ENCODE results near the gene CCDC6.

Gene CCDC6

GRCh38 chr10:59812519-59813122 lies 93.7 kb downstream of the CCDC6 start:
- no peak for TF ChIP-seq CTCF (IDR thresholded peaks at IDR 0.05; ENCODE audit: control insufficient read depth, insufficient read depth, low read depth, low read length, missing control alignments)
- H3K4me3 ChIP-seq (ENCODE audit: control insufficient read depth, low read depth, low read length) = no peak overlapping the region
- DNase-seq (ENCODE audit: low read depth) = no peak

- no peak for TF ChIP-seq CTCF (IDR thresholded peaks at IDR 0.05; ENCODE audit: control insufficient read depth, insufficient read depth, low read depth, low read length, missing control alignments)
- no peak for DNase-seq (ENCODE audit: low read depth)
Measured at GRCh38 chr10:59809644-59809974, 96.7 kb downstream of the CCDC6 start.

GRCh38 chr10:59808896-59809643 lies 97.3 kb downstream of the CCDC6 start:
- no peak for DNase-seq (ENCODE audit: low read depth)
- H3K4me3 ChIP-seq (ENCODE audit: control insufficient read depth, low read depth, low read length) = no peak overlapping the region
- peak; percentile 69 for TF ChIP-seq CTCF (IDR thresholded peaks at IDR 0.05; ENCODE audit: control insufficient read depth, insufficient read depth, low read depth, low read length, missing control alignments)

More at GRCh38 chr10:59809644-59809974, 96.7 kb downstream of the CCDC6 start:
- H3K4me3 ChIP-seq (ENCODE audit: control insufficient read depth, low read depth, low read length) = no peak overlapping the region

GRCh38 chr10:59807629-59808620 lies 98.4 kb downstream of the CCDC6 start:
- no peak for DNase-seq (ENCODE audit: low read depth)
- no peak for TF ChIP-seq CTCF (IDR thresholded peaks at IDR 0.05; ENCODE audit: control insufficient read depth, insufficient read depth, low read depth, low read length, missing control alignments)
- H3K4me3 ChIP-seq (ENCODE audit: control insufficient read depth, low read depth, low read length) = no peak overlapping the region

- H3K4me3 ChIP-seq (ENCODE audit: control insufficient read depth, low read depth, low read length) = no peak overlapping the region
- no peak for DNase-seq (ENCODE audit: low read depth)
- TF ChIP-seq CTCF (IDR thresholded peaks at IDR 0.05; ENCODE audit: control insufficient read depth, insufficient read depth, low read depth, low read length, missing control alignments) = peak; percentile 52
Measured at GRCh38 chr10:59805014-59805413, 101.3 kb downstream of the CCDC6 start.

GRCh38 chr10:59804220-59804619 lies 102.1 kb downstream of the CCDC6 start:
- H3K4me3 ChIP-seq (ENCODE audit: control insufficient read depth, low read depth, low read length) = no peak overlapping the region
- DNase-seq (ENCODE audit: low read depth) = no peak
- TF ChIP-seq CTCF (IDR thresholded peaks at IDR 0.05; ENCODE audit: control insufficient read depth, insufficient read depth, low read depth, low read length, missing control alignments) = no peak

All from AG09309 (cell line).